HG03558 (cell line): ENCODE data around the gene EYS.

Experiments
- ATAC-seq: cut with Tn5 transposase; IDR thresholded peaks from one replicate; pipeline ENCODE4 v1.9.1; 2021; ENCODE audit warnings: moderate number of reproducible peaks; ENCODE audit not compliant: unreplicated experiment; ENCODE audit errors: extremely low read depth

The EYS gene

DNA sequence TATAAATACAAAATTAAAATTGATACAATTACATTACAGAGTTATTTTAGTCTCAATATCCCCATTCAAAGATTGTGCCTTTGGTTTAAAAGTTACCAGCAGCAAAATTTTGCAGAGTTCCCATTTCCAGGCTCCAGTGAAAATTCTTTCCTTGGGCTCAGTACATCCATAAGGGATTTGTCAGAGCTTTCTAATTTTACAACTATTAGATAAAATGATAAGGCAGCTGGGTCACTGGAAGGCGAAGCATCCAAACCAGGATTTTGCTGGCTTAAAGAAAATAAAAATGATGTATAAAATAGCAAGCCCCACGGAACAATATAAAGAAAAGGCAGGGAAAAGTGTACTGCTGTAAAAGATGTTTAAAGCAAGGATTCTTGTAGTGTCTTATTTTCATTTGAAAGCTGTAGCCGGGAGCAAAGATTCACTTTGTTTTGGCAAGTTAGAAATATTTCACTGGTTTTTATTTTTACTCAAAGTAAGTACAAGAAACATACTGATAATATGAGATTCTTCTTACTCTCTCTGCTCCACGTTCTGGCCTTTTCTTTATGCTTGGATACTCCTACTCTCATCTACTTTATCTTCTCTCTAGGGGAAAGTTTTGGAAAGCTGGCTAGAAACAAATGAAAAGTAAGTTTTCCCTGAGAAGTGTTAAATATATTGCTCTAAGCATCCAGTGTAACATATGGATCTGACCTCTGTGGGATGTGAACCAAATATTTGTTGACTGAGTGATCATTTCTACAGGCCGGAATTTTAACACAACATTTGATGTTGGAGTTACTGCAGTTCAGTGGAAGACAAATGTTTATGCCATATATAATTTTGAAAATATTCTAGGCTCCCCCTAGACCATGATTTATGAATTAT lies 1583.0 kb downstream of the EYS start:
- ATAC-seq = no peak

DNA sequence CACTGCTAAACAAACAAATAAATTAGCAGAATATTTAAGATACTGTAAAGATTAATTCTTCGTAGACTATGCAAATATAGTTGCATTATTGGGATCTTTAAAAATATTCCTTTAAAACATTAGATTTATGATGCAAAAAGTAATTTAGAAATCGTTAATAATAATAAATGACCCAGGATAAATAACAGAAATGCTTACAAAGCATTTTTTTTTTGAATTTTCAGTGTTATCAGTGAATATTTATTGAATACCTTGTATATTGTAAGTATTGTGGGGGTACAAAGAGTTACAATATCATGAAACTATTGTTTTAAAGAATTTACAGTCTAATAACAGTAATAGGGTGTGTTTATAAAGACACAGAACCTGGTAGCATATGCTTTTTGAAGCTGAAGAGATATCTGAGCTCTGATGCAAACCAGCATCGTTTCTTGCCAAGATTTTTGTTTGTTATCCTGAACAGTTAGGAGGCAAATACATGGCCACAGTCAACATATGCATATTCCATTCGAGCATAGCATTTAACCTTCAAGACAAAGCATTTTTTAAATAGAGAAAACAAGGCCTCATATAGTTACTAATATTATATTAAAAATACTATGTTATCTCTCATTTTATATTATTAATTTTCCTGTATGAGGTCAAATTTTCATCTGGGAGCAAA lies 1584.2 kb downstream of the EYS start:
- no peak for ATAC-seq

DNA sequence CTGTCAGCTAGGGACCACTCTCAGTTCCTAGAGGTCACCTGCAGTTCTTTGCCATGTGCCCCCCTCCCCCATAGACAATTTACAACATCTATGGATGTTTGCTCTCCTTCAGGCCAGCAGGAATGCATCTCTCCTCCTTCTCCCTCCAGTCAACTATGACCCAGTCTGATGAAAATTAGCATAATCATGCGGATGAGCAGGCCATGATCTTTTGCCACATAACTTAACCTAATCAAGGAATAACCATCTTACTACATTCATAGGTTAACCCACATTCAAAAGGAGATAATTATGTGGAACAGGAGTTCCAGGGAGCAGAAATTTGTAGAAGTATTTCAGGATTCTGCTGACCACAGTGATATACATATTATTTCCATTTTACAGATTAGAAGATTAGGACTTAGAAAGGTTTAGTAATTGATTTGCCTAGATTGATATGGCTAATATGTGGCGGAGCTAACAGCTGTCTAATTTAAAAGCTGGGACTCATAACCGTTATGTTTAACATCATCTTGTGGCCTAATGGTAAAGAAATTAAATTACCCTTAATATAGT lies 1585.9 kb downstream of the EYS start:
- no peak for ATAC-seq

DNA sequence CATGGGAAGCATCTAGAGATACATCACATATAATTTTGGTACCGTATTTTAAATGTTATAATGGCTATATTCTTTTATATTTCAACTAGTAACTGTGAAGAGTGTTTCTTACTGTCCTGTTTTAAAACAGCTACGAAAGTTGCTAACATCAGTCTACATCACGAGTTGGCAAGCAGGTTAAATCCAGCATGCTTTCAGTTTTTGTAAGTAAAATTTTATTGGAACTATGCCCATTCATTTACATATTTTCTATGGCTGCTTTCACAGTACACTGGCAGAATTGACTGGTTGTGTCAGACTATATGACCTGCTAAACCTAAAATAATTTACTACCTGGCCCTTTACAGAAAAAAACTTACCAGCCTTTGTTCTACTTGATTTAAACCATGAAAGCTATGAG lies 1593.3 kb downstream of the EYS start:
- no peak for ATAC-seq

DNA sequence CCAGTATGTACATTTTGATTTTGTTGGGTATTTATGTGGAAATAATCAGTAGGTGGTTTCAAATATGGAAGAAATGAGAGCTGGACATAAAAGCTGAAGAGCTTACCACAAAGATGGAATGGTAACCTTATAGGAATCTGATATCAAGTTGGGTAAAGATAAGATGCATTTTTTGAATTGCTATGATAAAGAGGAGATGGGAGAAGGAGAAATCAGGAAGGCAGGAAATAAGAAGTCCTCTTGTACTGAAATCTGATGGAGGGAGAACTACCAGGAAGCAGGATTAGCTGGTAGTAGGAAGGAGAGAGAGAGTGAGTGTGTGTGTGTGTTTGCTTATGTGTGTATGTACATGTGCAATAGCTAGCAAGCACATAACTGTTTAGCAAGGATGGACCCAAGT lies 1603.0 kb downstream of the EYS start:
- no peak for ATAC-seq

DNA sequence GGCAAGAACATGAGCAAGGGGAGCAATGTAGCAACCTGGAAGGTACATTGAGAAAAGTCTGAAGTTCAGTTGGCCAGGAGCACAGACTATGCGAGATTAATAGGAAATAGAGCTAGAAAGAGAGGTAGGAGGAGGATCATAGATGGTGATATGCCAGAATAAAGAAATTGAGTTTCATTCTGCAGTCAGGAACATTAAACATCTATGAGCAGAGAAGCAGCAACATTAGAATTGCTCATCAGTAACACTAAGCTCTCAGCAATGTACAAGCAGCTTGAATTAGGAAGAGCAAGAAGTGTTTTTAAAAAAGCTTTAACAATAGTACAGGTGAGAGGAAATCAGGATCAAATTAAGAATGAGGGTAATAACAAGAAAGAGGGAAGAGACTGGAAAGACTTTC lies 1603.5 kb downstream of the EYS start:
- no peak for ATAC-seq

DNA sequence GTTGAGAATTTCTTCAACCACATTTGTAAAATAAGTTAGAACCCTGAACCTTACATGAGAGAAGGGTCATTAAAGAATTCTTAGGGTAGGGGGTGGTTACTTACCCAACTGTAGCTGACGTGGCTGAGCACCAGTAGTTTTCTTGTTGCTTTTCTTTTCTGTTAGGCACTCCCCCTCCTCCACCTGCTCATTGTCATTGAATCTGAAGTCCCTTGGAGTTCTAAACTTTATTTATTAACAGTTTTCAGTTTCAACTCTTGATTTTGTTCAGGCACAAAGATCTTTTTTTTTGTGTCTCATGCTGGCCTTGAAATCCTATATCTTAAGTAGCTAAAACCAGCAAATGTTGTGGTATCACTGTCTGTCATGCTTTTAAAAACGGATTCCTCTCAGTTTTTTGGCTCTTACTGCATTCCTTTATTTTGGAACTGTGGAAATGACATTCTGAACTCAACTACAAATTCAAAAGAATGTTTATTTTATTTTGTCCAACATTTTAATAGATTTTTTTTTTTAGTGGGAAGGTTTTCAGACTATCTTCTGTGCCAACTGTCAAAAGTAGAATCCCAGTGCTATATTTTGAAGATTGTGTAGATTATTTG lies 1606.2 kb downstream of the EYS start:
- ATAC-seq = no peak

DNA sequence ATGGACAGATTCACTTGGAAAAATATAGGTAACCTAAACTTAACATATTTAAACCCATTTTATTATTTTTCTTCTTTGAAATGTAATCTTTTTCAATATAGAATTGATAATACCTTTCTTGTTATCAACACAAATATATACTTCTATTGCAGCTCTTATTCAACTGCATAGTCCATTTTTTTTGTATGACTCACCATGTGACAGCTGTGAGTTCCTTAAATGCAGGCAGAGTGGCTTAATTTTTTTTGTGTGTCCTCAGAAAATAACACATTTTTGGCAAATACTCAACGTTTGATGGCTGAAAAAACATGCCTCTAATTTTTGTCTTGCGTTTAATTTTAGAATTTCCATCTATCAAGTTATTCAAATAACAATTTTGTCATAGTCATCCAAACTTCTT lies 1616.7 kb downstream of the EYS start:
- ATAC-seq = no peak

DNA sequence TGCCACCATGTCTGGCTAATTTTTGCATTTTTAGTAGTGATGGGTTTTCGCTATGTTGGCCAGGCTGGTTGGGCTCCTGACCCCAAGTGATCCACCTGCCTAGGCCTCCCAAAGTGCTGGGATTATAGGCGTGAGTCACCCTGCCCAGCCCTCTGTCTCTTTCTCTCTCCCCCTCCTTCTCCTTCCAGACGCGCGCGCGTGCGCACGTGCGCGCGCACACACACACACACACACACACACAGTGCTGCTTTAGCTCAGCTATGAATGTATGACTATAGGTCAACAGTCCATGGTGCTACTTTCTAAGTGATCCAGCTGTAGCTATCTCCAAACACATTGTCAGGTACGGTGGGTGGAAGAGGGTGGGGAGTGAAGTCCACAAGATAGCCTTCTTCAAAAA lies 1621.9 kb downstream of the EYS start:
- no peak for ATAC-seq

DNA sequence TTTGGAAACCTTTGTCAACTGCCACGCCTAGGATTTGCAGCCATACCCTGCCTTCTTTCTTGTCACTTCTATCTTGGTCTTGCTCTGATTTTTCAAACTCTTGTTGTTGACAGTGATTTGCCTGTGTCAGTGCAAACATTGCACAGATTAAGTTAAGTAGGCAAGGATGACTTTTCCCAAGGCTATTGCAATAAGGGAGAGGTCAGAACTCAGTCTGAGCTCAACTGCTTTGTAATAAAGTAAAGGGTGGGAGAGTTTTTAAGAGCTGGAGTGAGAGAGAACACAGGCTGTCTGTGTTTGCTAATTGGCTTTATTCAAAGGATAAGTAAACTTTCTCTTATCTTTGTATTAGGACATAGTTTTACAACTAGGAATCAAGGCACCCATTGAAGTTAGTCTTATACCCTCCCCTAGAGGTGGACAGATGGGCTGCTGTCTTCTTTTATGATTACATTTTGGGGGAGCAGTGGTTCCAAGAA lies 1622.8 kb downstream of the EYS start:
- no peak for ATAC-seq

DNA sequence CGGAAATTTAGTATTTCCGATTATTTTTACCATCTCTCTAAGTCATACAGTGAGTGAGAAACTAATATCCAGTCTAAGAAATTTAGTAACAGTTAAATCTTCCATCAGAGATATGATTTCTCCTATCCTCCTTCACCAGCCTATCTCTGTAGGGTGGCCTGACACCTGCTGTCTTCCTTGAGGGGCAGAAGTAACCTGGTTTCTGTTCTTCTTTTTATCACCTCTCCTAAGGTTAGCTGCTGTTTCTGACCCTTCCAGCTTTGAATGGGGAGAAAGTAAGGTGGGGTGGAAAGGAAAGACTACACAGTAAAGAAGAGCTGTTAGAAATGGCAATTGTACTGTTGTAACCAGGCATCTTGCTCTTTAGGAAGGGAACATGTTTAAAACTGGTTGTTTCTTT lies 1623.8 kb downstream of the EYS start:
- ATAC-seq = no peak

DNA sequence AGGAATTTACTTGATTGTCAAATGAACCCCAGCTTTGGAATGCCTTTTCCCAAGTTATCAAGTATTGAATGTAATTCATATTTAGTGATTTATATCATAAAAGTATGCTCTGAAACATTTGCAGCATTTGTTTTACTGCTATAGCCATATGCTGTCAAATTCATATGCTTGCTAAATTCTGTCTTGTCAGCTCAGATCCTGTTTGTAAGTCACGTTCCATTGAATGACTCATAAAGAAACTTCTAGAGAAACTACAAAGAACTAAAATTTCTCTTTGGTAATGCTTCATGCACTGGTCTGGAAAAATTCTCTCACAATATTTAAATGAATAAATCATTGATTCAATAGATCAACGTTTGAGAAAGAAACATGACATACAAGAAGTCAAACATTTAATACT lies 1625.6 kb downstream of the EYS start:
- ATAC-seq = no peak

DNA sequence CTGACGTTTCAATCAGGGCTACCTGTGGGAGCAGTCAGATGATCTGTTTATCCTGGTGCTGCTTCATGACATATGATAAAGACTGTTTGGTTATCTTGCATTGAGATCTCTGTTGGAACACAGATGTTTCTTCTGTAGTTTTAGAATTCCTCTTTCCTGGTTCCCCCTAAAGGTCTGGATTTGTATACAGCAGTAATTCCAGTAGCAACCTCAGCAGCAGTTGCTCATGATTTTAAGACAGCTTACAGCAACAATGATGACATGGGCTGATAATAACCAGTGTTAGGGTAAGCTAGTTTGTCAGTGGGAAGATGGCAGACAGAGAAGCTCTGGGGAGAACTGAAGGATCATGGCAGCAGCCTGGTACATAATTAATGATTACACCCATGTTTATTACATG lies 1632.0 kb downstream of the EYS start:
- ATAC-seq = no peak

DNA sequence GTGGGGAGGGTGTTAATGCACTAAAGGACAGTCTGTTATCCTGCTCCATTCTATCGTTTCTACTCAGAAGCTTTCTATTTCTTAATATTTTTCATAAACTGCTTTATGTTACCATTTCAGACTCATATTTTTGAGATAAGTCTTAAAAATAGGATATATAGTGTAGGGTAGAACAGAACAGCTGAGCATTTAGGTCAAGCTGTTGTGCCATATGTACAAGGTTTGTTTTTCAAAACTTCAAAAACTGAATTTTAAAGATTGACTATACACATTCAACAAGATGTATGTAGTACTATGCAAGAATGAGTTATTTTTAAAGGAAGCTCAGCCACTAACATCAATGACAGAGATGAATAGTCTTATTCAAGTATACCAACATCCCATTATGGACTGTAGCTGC lies 1634.3 kb downstream of the EYS start:
- ATAC-seq = no peak

DNA sequence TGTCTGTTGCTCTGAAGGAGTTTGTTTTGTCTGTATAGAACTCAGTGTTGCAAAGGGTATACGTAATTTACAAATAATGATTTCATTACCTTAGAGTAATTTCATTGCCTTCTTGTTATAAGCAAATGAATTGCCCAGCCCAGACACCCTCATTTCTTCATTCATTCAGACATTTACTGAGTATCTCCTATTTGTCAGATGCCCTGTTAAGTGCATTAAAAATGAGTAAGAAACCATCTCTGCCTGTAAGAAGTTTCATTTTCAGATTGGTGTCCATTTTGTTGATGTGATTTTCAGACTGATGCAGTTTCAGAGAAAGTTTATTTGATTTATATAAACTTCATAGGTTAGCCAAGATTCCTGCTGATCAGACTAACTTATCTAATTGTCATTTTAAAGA lies 1642.1 kb downstream of the EYS start:
- no peak for ATAC-seq

DNA sequence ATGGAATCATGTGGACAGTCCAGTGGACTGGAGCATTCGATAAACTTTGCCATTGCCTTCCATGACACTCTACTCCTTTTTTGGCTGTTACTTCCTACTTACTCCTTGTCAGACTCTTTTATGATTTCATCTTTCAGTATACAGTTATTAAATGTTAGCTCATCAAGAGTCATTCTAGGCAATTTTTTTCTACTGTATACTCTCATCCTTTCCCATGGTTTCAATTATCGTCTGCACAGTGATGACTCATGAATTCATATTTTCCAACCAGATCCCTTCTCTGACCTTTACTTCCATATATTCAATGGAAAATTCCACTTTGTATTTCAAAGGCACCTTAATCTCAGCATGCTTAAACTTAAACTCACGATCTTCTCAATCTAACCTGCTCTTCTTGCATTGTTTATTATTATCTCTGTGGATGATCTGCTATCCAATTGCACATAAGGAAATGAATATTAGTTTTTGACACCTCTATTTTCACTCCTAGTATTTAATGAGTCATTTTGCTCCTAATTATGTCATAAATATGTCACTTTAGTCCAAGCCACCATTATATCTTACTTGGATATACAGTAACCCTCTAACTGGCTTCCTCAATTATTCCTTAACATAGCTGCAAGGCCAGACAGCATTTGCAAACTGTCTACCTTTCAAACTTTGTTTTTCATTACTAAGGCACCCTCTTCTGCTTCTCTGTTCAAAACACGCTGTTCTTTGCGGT lies 1643.9 kb downstream of the EYS start:
- ATAC-seq = no peak

DNA sequence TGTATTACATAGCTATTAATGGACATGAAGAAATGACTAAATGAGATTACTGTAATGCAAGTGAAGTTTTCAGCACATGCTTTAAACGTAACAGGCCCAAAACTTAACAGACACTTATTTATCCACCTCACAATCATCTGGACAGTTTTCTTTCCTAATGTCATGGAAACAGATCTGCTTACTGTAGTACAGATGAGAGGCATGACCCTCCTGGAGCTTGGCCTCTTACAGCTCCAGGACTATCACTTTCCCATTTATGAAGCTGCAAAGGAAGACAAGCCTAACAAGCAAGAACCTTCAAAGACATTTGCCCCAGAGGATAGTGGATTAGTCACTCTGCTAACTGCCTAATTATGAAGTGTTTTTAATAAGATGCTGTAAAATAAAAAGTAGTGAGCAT lies 1652.2 kb downstream of the EYS start:
- ATAC-seq = no peak

DNA sequence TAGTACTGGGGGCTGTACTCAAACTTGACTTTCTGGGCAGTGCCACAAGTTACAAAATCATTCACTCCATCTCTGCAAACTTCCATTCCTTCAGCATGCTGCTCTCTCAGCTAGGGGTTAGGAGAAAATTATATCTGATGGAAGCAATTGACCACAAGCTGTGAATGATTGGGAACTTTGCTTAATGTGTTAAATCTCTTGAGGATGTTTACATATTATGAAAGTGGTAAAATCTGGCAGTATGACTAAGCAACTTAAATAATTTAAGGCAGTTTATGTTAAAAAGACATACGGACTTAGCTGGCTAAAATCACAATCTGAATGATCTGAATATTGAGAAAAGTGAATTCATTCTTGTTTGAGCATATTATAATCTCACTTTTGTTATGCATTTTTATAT lies 1656.4 kb downstream of the EYS start:
- no peak for ATAC-seq

DNA sequence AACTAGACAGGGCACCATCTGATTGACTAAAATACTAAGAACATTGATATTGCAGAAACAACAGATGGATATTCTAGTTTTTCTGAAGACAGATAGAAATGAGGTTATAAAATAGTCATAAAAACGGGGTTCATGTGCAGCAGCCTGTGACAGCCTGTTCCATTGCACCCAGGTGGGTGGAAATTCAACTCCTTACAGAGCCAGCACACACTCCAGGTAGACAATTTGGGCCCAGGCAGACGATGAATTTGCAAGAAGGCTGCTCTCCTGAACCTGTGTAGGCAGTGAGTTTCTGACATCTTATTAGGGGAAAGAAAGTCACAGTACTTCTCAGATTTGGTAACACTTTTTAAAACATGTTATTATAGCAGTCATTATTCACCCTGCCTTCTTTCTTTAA lies 1657.3 kb downstream of the EYS start:
- no peak for ATAC-seq

DNA sequence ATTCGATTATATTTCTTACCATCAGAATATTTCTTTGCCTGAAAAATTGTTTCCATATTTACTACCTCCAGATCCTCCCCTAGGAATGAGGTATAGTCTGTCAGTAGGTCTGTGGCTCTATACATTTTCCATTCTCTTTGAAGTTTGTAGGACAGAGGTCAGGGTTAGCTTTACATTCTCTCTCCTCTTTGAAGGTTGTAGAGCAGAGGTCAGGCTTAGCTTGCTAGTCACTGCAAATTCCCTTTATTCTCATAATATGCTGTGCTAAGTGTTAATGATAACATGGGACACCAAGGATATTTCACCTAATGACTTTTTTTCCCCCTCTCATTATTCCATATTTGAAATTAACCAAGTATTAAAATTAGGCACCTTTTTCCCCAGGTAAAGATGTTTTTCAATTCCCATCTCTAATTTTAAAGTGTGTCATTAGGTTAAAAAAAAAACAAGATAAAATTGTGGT lies 1660.2 kb downstream of the EYS start:
- ATAC-seq = no peak
